Neuronal stem cell (in vitro differentiated cells): ENCODE measurements around the gene PSMA8.
"Not testable (repeated sequence)": the region's sequence is repeated elsewhere in the genome, so short reads cannot be mapped to it uniquely, and the experiment has no call there.

ENCODE experiments used
- DNase-seq: peaks from one replicate; pipeline ENCODE4 v3.0.0-alpha.2; 2013; ENCODE audit warnings: low spot score
- H2AFZ ChIP-seq: one replicate; pipeline ENCODE4 v1.6.1; 2013; ENCODE audit warnings: mild to moderate bottlenecking, low read length, inconsistent platforms
- H2AK5ac ChIP-seq: 2 replicates; pipeline ENCODE4 v1.6.1; 2013; ENCODE audit warnings: low read depth, mild to moderate bottlenecking, inconsistent platforms, low read length, moderate library complexity, mixed read lengths
- H2BK120ac ChIP-seq: 2 replicates; pipeline ENCODE4 v1.6.1; 2013; ENCODE audit warnings: low read depth, mild to moderate bottlenecking, inconsistent platforms, low read length, moderate library complexity, mixed read lengths
- H2BK12ac ChIP-seq: one replicate; pipeline ENCODE4 v1.6.1; 2013; ENCODE audit warnings: low read length, inconsistent platforms
- H2BK15ac ChIP-seq: 2 replicates; pipeline ENCODE4 v1.6.1; 2013; ENCODE audit warnings: mild to moderate bottlenecking, low read length, inconsistent platforms, mixed read lengths
- H2BK5ac ChIP-seq: one replicate; pipeline ENCODE4 v1.6.1; 2013; ENCODE audit warnings: inconsistent platforms, mild to moderate bottlenecking, low read length, moderate library complexity
- H3K14ac ChIP-seq: one replicate; pipeline ENCODE4 v1.6.1; 2013; ENCODE audit warnings: low read length, inconsistent platforms
- H3K18ac ChIP-seq: 2 replicates; pipeline ENCODE4 v1.6.1; 2013; ENCODE audit warnings: low read length, inconsistent platforms
- H3K23ac ChIP-seq: 2 replicates; pipeline ENCODE4 v1.6.1; 2013; ENCODE audit warnings: low read depth, mild to moderate bottlenecking, mixed read lengths, low read length, inconsistent platforms; ENCODE audit not compliant: poor library complexity
- H3K27ac ChIP-seq: replicated peaks from 3 replicates; pipeline ENCODE4 v1.5.1; 2013; ENCODE audit warnings: low read length, inconsistent platforms
- H3K27me3 ChIP-seq, 3 experiments: 2 replicates each; pipeline ENCODE4 v1.6.1; 2013; ENCODE audit warnings: low read length in 3 of 3, mild to moderate bottlenecking in 2 of 3, inconsistent platforms in 1 of 3, low read depth in 1 of 3, mixed read lengths in 1 of 3, moderate library complexity in 1 of 3; ENCODE audit not compliant: control insufficient read depth in 3 of 3, insufficient read depth in 3 of 3
- H3K36me3 ChIP-seq, 2 donors: replicated peaks in 1 of 2; 2 replicates each; pipeline ENCODE4 v1.6.1; 2013; ENCODE audit warnings: low read length in 2 of 2; ENCODE audit not compliant: control insufficient read depth in 2 of 2, insufficient read depth in 2 of 2
- H3K4ac ChIP-seq: 2 replicates; pipeline ENCODE4 v1.6.1; 2013; ENCODE audit warnings: inconsistent platforms, mild to moderate bottlenecking, low read length, moderate library complexity
- H3K4me1 ChIP-seq, 2 donors: 1 replicate in 1 of 2; 2 replicates in 1 of 2; pipeline ENCODE4 v1.6.1; 2013; ENCODE audit warnings: low read length in 2 of 2, low read depth in 1 of 2; ENCODE audit not compliant: control insufficient read depth in 2 of 2, insufficient read depth in 1 of 2
- H3K4me2 ChIP-seq: one replicate; pipeline ENCODE4 v1.6.1; 2013; ENCODE audit warnings: mild to moderate bottlenecking, low read length, inconsistent platforms; ENCODE audit not compliant: insufficient read depth, poor library complexity, severe bottlenecking
- H3K4me3 ChIP-seq, 2 donors: 2 replicates each; pipeline ENCODE4 v1.5.1; 2013; ENCODE audit warnings: low read length in 2 of 2, mild to moderate bottlenecking in 2 of 2, inconsistent platforms in 1 of 2, moderate library complexity in 1 of 2
- H3K79me1 ChIP-seq: one replicate; pipeline ENCODE4 v1.6.1; 2013; ENCODE audit warnings: low read depth, mild to moderate bottlenecking, inconsistent platforms, low read length, moderate library complexity
- H3K9ac ChIP-seq: one replicate; pipeline ENCODE4 v1.6.1; 2013; ENCODE audit warnings: mild to moderate bottlenecking, low read depth, low read length, inconsistent platforms; ENCODE audit not compliant: poor library complexity
- H3K9me3 ChIP-seq, 2 donors: replicated peaks in 1 of 2; 2 replicates each; pipeline versions ENCODE3 to v1.6.1; 2013; ENCODE audit warnings: low read length in 2 of 2, mild to moderate bottlenecking in 2 of 2, inconsistent platforms in 1 of 2, low read depth in 1 of 2, mixed read lengths in 1 of 2, moderate library complexity in 1 of 2; ENCODE audit not compliant: control insufficient read depth in 2 of 2, insufficient read depth in 1 of 2
- H4K8ac ChIP-seq: one replicate; pipeline ENCODE4 v1.6.1; 2013; ENCODE audit warnings: low read depth, mild to moderate bottlenecking, inconsistent platforms, low read length, moderate library complexity
- H4K91ac ChIP-seq: one replicate; pipeline ENCODE4 v1.6.1; 2013; ENCODE audit warnings: low read length, low read depth, mild to moderate bottlenecking, inconsistent platforms; ENCODE audit not compliant: poor library complexity
- WGBS, 2 donors: extraction: QIAGEN DNeasy Blood & Tissue Kit; methylation state at CpG; one replicate each; pipeline ENCODE4 v1.1.7; 2013; ENCODE audit warnings: missing lambda C conversion rate in 2 of 2, mixed read lengths in 1 of 2; ENCODE audit not compliant: insufficient read length in 2 of 2, insufficient replicate concordance in 1 of 2; ENCODE audit errors: extremely low coverage in 2 of 2; 5-methylcytosine and 5-hydroxymethylcytosine counted together

PSMA8 gene

GRCh38 chr18:26242392-26242791, 108.7 kb downstream of the PSMA8 start:
- not testable (repeated sequence) for H3K9me3 ChIP-seq, H3K4ac ChIP-seq, H4K91ac ChIP-seq, H3K36me3 ChIP-seq, DNase-seq, H3K14ac ChIP-seq, H3K23ac ChIP-seq, H3K79me1 ChIP-seq, H3K4me3 ChIP-seq, H2BK15ac ChIP-seq, H3K18ac ChIP-seq, H2AFZ ChIP-seq, H2BK120ac ChIP-seq, H3K9ac ChIP-seq, H3K4me1 ChIP-seq, H2BK12ac ChIP-seq, H2BK5ac ChIP-seq, H4K8ac ChIP-seq, H2AK5ac ChIP-seq, H3K4me2 ChIP-seq, H3K27me3 ChIP-seq, H3K27ac ChIP-seq
- no CpG with 5 or more reads among the region's 4 CpGs for WGBS, 2 donors
